Heart left ventricle (tissue), 13 donors: ENCODE measurements around the gene GAL3ST1.

Experiments used
- POLR2A ChIP-seq, 2 donors: fragments of 450-650 bp; IDR thresholded peaks; one replicate each; pipeline ENCODE4 v1.6.1; 2017; ENCODE audit warnings: antibody characterized with exemption in 2 of 2, mild to moderate bottlenecking in 2 of 2, moderate library complexity in 2 of 2
- TF ChIP-seq, protein P1 (sequence below), 12 donors: fragments of 200-600 bp; sonication (generic) in 4 of 12; IDR thresholded peaks; one replicate each; pipeline versions ENCODE4 v1.5.0 to v1.8.0; 2018 to 2022; ENCODE audit warnings: antibody characterized with exemption in 12 of 12, mild to moderate bottlenecking in 5 of 12
- donor health status: ischemic (EF 13 %, LVEDD 7.1; RV severe dilation, severe dysfunction).
- donor health status: DM: no; HTN: yes; CAD: no.
- donor health status: DM: no; HTN: no; CAD: no.
- donor health status: ischemic (EF 25% LVEDD 6.9; RV normal size, moderate dysfunction).
- donor health status: ischemic (EF 25% LVEDD 5.7; RV mildly dilated, moderate dysfunction).
- donor health status: ischemic (EF 35%, LVEDD 5.7; RV mildly dilated, moderate dysfunction).
- donor health status: nonischemic (EF 11% LVEDD 7.7; RV severe dilation, severe dysfunction).
- donor health status: DM: yes; HTN: yes; CAD: no.
- donor health status: PGD.
- donor health status: ischemic (EF 29% LVEDD 5.4; RV normal size, mild dysfunction).
- donor health status: nonischemic (EF 23%, LVEDD 6.1; RV moderate dilation, normal function).

DNA sequence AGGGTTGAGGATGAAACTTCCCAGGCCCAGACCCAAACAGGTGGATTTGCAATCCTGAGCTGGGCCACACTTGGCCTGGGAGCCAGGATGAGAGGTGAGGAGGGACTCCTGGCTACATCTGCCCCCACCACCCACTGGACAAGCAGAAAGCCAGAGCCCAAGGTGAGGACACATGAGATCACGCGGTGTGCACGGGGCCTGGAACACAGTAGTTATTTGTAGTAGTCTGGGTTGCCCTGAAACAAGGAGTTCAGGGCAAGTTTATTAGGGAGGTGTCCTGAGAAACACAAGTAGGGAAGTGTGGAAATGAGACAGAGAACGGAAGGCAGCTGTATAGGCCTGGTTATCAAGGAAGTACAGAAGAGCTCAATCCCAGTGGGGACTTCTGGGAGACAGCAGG lies 27.3 kb downstream of the GAL3ST1 start:
- TF ChIP-seq, protein P1, sequence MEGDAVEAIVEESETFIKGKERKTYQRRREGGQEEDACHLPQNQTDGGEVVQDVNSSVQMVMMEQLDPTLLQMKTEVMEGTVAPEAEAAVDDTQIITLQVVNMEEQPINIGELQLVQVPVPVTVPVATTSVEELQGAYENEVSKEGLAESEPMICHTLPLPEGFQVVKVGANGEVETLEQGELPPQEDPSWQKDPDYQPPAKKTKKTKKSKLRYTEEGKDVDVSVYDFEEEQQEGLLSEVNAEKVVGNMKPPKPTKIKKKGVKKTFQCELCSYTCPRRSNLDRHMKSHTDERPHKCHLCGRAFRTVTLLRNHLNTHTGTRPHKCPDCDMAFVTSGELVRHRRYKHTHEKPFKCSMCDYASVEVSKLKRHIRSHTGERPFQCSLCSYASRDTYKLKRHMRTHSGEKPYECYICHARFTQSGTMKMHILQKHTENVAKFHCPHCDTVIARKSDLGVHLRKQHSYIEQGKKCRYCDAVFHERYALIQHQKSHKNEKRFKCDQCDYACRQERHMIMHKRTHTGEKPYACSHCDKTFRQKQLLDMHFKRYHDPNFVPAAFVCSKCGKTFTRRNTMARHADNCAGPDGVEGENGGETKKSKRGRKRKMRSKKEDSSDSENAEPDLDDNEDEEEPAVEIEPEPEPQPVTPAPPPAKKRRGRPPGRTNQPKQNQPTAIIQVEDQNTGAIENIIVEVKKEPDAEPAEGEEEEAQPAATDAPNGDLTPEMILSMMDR (IDR thresholded peaks at IDR 0.05), result no peak
- no peak for TF ChIP-seq POLR2A (IDR thresholded peaks at IDR 0.05)
